Measurements from ENCODE around the gene THUMPD1.
"Not testable (repeated sequence)": the region's sequence is repeated elsewhere in the genome, so short reads cannot be mapped to it uniquely, and the experiment has no call there.

The THUMPD1 gene, protein sequence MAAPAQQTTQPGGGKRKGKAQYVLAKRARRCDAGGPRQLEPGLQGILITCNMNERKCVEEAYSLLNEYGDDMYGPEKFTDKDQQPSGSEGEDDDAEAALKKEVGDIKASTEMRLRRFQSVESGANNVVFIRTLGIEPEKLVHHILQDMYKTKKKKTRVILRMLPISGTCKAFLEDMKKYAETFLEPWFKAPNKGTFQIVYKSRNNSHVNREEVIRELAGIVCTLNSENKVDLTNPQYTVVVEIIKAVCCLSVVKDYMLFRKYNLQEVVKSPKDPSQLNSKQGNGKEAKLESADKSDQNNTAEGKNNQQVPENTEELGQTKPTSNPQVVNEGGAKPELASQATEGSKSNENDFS

DNA sequence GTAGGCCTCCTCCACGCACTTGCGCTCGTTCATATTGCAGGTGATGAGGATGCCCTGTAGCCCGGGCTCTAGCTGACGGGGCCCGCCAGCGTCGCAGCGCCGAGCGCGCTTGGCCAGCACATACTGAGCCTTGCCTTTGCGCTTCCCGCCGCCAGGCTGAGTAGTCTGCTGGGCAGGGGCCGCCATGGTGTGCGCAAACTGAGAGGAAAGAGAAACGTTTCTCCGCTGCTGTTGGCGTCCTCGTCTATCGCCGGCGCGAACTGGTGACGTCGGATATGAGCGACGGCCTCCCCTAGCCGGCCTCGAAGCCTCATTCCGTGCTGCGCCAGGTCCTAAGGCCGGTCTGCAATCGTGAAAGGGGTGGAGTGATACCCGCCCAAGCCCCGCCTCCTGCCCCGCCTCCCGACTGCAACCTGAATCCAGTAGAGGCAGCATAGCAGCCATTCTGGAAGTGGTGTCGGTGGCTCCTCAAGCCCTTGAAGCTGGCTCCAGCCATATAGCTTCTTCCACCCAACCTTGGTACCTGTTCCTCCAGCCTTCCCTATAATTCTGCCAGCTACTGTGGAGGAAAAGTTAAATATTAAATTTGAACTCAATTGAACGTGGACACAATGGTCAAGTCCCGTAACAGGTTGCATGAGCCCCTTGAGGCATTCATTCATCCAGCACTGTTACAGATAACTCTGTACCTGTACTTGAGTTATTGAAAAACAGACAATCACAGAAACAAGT, at the start of gene THUMPD1:
THUMPD1 (minus strand) TSS at position 265 of the 732 bp plus-strand sequence; CDS start at position 186, 79 bp downstream.
- peak; percentile 98 for DNase-seq

DNA sequence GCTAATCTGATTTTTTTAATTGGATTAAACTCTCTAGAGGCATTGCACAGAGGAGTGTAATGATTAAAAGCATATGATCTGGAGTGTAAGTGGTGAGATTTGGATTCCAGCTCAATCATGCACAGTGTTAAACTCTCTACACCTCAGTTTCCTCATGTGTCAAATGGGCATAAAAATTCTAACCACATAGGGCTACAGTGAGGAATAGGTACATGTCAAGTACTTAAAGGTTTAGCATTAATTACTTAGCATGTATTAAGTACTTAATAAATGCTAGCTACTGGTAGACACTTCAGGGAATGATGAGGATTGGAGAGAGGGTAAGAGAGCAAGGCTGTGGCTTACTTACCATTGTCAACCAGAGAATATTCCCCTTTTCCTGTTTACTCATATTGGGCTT, 47.5 kb upstream of the THUMPD1 start:
- no peak for DNase-seq

DNA sequence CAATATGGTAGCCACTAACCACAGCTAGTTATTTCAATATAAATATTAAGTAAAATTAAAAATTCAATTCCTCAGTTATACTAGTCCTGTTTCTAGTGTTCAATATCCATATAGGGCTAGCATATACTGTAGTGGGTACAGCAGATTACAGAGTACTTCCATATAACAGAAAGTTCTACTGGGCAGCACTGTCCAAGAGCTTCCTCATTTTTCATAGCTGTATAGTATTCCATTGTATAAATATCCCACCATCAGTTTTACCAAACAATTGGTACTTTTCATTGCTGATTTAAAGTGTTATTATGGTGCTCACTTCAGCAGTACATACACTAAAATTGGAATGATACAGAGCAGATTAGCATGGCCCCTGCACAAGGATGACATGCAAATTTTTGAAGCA, 42.6 kb upstream of the THUMPD1 start:
- no peak for DNase-seq

DNA sequence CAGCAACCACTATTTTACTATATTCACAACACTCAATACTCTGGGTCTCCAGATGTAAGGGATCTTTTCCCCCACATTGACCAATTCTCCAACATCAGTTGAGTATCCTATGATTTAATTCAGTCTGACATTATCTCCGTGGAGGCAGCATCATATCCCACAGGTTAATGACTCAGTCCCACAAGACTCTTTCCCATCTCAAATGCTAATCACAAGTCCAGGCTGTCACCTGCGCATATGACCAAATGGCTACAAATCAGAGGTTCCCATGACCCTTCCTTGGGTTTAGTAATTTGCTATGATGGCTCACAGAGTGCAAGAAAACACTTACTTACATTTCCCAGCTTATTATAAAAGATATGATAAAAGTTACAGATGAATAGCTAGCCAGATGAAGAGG, 40.9 kb upstream of the THUMPD1 start:
- DNase-seq = no peak

DNA sequence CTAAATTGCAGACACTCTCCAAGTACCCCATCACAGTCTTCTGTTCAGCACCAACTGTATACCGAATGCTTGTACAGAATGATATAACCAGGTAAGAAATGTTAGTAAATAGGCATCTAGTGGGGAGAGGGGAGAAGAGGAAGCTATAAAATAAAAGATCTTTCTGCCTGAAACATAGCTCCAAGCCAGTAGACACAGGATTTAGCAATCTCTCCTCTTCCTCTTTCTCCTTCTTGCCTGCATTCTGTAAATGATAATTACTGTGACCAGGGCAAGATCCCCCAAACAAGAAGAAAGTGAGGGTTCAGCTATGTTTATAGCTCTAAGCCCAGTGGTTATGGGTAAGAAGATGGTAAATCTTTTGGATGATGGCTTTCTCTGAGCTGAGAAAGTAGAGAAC, 40.1 kb upstream of the THUMPD1 start:
- no peak for DNase-seq

DNA sequence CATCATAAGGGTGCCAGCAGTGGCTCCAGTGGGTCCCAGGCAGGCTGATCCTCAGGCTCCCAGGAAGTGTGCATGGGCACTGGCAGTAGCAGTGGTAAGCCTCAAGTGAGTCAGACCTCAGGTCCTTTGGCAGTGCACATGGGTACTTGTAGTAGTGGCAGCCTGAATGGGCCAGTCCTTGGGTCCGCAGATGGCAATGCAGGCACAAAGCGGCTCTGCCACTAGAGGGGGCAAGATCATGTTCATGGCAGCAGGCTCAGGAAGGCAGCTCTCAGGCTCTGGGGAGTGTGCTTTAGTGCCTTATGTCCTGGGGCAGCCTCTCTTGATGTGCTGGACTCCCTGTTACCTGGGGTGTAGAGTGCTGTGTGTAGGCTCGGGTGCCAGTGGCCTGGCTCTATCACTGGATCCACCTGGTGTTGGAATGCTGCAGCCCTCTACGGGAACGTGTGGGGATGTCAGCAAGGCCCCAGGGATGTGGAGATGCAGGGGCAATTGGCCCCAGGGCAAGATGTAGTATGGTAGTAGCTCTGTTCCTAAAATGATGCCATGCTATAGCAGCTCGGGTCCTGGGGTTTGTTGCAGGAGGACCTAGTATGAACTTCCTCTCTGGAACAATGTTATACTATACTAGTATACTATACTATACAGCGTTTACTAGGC, 33.2 kb upstream of the THUMPD1 start:
- peak; percentile 60 for DNase-seq

DNA sequence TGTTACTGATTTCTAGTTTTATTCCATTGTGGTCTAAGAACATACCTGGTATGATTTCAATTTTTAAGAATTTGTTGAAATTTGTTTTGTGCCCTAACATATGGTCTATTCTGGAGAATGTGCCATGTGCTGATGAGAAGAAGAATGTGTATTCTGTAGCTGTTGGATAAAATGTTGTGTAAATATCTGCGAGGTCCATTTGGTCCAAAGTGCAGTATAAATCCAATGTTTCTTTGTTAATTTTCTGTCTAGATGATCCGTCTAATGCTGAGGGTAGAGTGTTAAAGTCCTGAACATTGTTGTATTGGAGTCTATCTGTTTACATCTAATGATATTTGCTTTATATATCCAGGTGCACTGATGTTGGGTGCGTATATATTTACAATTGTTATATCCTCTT, 32.1 kb upstream of the THUMPD1 start:
- no peak for DNase-seq

DNA sequence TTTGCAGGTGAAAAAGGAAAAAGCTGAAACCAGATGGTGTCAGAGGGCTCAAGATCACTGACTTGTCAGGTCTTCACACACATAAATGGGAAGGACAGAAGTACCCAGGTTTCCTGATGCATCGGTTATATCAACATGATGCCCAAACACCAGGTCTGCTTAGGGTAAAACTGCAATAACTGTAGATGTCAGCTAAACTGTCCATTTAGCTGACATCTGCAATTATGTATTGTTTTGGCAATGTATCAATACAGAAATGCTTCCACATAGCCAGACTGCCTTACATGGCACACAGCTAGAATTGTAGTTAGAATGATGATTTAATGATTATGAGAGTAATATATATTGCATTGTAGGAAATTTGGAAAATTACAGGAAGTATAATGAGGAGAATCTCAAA, 27.2 kb upstream of the THUMPD1 start:
- no peak for DNase-seq

DNA sequence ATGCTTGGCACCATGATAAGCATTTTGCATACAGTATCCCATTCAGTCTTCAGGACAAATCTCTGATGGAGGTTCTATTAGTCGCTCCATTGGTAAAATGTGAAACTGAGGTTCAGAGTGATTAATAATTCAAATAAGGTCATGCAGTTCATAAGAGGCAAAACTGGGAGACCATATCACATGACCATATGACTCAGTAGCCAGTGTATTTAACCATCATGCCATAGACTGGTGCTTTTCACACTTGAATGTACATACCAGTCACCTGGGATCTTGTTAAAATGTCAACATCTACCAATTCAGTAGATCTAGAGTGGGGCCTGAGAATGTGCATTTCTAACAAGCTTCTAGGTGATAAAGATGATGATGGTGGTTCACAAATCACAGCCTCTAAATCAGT, 26.5 kb upstream of the THUMPD1 start:
- no peak for DNase-seq

DNA sequence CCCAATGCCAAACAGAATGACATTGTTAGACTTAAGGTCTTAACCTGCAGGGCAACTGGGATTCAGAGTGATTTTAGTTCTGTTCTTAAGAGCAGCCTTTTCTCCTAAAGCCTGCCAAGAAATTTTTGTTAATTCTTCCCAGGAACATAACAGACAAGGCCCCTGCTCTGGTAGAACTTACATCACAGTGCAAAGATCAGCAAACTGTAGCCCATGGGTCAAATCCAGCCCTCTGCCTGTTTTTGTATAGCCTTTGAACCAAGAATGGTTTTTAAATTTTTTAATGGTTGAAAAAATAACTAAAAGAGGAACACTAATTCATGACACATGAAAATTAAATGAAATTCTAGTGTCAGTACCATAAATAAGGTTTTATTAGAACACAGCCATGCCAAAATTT, 26.0 kb upstream of the THUMPD1 start:
- DNase-seq = no peak

DNA sequence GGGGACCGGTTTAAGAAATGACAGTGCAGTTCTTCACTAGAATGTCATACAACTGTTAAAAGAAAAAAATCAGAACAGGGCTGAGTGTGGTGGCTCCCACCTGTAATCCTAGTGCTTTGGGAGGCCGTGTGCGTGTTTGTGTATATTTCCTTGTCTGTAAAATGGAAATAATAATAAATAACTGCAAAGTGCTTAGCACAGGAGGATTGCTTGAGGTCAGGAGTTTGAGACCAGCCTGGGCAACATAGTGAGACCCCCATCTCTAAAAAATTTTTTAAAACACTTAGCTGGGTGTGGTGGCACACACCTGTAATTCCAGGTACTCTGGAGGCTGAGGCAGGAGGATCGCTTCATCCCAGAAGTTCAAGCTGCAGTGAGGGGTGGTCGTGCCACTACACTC, 24.7 kb upstream of the THUMPD1 start:
- no peak for DNase-seq

DNA sequence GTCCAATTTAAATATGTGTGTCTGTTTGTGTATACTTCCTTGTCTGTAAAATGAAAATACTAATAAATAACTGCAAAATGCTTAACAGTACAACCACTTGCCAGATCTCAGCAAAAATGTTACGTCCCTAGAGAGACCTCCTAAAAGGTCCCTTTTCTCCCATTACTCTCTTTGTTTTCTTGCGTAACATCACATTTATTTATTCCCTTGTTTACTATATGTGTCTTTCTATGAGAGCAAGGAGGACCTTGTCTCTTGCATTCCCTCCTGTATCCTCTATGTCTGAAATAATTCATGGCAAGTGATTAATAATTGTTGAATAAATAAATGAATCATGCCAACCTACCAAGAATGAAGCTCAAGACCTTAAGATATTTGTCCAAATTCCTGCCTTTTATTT, 24.1 kb upstream of the THUMPD1 start:
- no peak for DNase-seq

DNA sequence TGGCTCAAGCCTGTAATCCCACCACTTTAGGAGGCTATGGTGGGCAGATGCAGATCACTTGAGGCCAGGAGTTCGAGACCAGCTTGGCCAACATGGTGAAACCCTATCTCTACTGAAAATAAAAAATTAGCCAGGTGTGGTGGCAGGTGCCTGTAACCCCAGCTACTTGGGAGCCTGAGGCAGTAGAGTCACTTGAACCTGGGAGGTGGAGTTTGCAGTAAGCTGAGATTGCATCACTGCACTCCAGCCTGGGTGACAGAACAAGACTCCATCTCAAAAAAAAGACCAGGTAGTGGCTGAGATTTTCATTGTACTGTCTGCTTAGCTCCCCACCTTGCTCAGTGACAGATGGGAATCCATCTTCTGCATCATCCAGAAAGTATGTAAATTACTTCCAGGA, 22.8 kb upstream of the THUMPD1 start:
- DNase-seq = peak; percentile 25

DNA sequence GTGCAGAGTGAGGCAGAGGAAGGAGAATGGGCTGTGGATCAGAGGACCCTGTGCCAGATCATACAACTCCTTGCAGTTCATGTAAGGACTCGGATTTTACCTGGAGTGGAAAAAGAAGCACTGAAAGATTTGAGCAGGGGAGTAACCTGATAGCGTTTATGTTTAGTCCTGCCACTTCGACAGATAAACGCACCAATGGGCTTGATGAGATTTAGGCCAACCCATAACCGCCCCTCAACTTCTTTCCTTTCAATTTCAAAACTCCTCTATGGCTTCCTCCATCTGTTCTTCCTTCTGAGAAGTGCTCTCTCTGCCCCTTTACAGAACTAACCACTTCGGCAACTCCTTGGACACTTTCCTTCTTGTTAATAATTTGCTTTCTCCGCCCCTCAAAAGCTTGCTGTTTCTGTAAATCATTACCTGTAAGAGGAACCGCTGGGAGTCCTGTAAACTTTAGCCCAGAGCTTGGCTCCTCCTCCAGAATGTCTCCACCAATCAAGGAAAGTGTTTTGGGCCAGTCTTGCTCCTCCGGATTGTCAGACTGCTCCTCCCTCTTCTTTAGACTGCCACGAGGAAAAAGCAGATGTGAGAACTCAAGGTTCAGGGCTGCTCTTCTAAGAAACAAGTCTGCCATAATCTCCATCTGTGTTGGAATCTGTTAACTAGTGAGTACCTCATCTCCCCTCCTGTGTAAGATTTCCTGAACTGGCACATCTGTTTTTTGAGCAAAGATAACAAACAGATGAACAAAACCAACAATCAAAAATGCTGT, 22.0 kb upstream of the THUMPD1 start, which contains the start of gene ACSM3:
ACSM3 (plus strand) TSS at position 554 of the 772 bp plus-strand sequence. CDS start 6,021 bp downstream, outside the sequence.
- peak; percentile 96 for DNase-seq

DNA sequence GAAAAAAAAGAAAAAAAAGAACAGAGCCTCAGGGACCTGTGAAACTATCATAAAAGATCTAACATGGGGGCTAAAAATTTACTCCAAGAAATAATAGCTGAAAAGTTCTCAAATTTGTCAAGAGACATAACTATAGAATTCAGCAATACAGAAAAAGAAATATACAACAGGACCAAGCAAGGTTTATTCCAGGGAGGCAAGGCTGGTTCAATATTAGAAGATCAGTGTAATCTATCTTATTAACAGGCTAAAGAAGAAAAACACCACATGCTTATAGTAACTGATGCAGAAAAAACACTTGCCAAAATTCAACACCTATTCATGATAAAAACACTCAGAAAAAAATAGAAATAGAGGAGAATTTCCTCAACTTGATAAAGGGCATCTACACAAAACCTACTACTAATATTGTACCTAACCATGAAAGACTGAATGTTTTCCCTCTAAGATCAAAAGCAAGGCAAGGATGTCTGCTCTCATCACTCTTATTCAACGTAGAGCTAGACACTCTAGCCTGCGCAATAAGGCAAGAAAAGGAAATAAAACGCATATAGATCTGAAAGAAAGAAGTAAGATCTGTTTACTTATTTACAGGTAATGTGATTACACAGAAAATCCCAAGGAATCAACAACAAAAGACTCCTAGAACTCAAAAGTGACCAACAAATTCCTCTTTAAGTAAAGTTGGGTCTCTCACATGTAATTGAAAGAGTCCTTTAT, 20.9 kb upstream of the THUMPD1 start:
- no peak for DNase-seq

DNA sequence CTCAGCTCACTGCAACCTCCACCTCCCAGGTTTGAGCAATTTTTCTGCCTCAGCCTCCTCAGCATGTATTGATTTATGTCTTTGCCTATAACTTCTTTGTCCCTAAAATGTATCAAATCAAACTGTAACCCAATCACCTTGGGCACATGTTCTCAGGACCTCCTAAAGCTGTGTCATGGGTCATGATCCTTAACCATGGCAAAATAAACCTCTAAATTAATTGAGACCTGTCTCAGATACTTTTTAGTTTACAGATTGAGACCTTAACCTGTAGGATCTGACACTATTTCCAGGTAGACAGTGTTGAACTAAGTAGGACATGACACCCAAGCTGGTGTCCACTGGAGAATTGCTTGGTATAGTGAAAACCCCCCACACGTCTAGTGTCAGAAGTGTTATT, 19.6 kb upstream of the THUMPD1 start:
- DNase-seq = no peak

DNA sequence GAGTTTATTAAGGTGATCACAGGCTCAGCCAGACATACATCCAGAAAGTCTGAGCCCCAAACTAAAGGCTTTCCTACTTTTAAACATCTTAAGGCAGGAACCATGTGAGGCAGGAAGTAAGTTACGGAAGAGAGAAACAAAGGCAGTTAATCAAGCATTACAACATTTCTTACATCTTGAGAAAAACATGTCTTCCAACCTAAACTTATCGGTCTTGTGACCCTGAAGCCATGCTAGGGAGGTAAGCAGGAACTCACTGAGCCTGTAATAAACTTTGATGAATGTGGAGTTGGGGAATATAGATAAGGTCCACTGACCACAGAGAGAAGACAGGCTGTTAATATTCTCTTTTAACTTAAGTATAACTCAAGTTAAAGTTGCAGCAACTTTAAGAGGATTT, 18.7 kb upstream of the THUMPD1 start:
- DNase-seq = peak; percentile 79

DNA sequence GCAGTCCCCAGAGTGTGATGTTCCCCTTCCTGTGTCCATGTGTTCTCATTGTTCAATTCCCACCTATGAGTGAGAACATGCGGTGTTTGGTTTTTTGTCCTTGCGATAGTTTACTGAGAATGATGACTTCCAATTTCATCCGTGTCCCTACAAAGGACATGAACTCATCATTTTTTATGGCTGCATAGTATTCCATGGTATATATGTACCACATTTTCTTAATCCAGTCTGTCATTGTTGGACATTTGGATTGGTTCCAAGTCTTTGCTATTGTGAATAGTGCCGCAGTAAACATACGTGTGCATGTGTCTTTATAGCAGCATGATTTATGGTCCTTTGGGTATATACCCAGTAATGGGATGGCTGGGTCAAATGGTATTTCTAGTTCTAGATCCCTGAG, 14.2 kb upstream of the THUMPD1 start:
- not testable (repeated sequence) for DNase-seq

DNA sequence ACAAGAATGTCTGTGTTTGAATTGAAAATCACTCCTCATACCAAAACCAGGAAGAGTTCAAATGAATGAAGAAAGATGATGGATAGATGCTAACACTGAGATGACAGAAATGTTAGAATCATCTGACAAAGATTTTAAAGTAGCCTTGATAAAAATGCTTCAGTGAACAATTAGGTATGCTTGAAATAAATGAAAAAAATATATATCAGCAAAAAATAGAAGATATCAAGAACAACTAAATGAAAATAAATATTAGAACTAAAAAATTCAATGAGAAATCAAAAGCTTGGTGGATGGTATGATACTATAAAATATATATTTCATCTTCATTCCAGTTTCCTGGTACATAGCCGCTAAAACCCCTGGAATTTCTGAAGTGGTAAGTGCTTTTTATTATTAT, 13.6 kb upstream of the THUMPD1 start:
- DNase-seq = no peak

DNA sequence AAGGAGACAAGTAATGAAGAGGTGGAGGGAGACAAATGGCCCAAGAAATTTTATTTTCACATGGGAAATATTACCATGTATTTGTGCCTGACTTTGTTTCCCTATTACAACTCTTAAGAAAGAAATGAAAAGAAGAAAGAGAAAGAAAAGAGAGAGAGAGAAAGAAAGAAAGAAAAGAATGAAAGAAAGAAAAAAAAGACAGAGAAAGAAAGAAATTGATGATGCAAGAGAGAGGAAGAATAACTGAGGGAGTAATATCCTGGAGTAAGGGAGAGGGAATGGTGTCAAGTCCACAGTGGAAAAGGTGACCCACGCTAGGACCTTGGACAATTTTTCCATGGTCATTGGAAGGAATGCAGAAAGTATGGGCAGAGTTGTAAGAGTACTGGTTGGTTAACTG, 12.1 kb upstream of the THUMPD1 start:
- no peak for DNase-seq

DNA sequence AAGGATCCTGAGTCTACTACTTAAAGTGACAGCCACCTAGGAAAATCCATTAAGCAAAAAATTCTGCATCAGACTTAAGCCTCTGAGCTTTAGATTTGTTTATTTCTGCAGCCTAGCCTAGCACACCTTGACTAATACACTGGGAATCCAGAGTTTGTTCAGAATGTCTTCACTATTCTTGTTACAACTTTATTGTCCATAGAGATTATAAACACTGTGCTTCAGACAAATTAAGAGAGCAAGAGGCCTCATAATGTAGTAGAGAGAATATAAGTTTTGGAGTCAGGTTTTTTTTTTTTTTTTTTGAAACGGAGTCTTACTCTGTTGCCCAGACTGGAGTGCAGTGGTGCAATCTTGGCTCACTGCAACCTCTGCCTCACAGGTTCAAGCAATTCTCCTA, 8.9 kb upstream of the THUMPD1 start:
- DNase-seq = no peak

DNA sequence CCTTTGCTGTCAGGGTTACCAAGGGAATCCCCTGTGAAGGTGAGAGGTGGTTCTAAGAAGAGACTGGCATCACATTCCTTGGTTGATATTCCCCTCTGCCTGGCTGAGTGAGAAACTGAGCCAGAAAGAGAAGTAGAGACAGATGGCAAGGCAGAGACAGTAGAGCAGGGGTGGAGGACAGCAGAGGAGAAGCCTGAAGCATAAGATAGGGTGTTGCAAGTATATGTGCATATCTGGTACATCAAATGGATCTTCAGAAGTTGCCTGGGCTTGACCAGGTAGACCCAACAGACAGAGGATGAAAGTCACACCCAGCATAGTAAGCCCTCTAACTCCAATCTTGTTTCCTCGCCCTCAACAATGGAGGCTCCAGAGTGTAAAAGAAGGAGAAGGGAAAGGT, 7.9 kb upstream of the THUMPD1 start:
- DNase-seq = no peak

All from OCI-M1 (cell line).